H7 (cell line): ENCODE results near the gene DOCK3. TPM values are rescaled to one million over a fixed set of nuclear protein-coding genes. Genes with fewer than 3 reads are reported as not detected.
A peak's percentile ranks its signal among the peaks of the same experiment; 100 is the strongest.

Experiments
- DNase-seq: peaks from one replicate; pipeline ENCODE4 v3.0.0; 2012
- H3K27me3 ChIP-seq: 2 replicates; pipeline ENCODE4 v1.6.0; 2011; ENCODE audit warnings: mild to moderate bottlenecking, low read length; ENCODE audit not compliant: control insufficient read depth, insufficient read depth
- H3K36me3 ChIP-seq: replicated peaks from 2 replicates; pipeline ENCODE4 v1.5.1; 2011; ENCODE audit warnings: low read length; ENCODE audit not compliant: control insufficient read depth, insufficient read depth
- H3K4me3 ChIP-seq: 2 replicates; pipeline ENCODE4 v1.5.1; 2011; ENCODE audit warnings: low read depth, mild to moderate bottlenecking, control low read depth, low read length, moderate library complexity; ENCODE audit not compliant: insufficient read depth
- total RNA-seq: library from RNA; depleted of rRNA; stranded (reverse); fragments of >200 nt; shearing (Covaris generic); gene quantifications from 2 replicates; pipeline ENCODE4 v1.2.3, GENCODE V29; 2014

DOCK3 gene
- total RNA-seq, 1 experiment from 2014 or later, result 2.0 TPM

DNA sequence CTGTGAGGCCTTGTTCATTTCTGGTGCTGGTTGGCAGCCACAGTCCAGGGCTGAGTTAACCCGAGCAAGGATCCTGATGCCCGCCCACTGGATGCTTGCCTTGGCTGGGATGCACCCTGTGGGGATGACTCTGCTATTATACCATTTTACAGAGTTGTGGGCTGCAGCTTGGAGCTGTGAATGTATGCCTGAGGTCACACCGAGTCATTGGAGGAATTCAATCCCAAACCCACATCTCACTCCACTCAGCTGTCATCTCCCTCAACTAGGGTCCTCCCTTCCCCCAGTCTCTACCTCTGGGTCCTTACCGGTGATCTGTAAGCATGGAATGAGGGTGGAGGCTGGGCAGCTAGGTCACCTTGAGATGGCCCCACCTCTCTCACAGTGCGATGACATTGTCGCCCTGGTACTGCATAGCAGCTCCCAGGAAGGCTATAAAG lies 35.7 kb upstream of the DOCK3 start:
- Histone ChIP-seq H3K36me3 (peaks cover 5% of the 10 kb centered on the region), H3K4me3 (no peak overlapping the region), H3K27me3 (no peaks in the 10 kb centered on the region)
- DNase-seq, result no peak

- Histone ChIP-seq H3K36me3 (peaks cover 8% of the 10 kb centered on the region), H3K27me3 (no peaks in the 10 kb centered on the region), H3K4me3 (no peak overlapping the region)
- DNase-seq, result no peak
These were observed 32.3 kb upstream of the DOCK3 start for GRCh38 chr3:50642382-50642781.

DNA sequence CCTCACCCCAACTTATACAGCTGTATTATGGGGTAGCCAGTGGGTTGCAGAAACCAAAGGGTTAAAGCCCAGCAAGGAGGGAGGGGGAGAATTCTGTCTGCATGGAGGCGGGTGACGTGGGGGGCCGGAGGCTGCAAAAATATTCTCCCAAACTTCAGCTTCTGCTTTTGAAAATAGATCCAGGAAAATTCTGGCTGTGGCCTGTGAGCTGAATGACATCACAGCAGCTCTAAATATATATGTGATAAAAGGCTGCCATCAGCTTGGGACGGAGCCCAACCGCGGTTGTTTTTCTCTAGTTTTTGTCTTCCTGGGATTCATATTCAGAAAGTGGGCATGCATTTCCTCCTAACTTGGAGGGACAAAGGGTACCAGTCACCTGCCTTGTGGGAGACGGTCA lies 30.2 kb upstream of the DOCK3 start:
- H3K4me3 ChIP-seq, result no peak overlapping the region
- DNase-seq, result no peak

GRCh38 chr3:50645378-50645777 lies 29.3 kb upstream of the DOCK3 start:
- no peaks in the 10 kb centered on the region for H3K27me3 ChIP-seq
- no peak overlapping the region for H3K4me3 ChIP-seq
- DNase-seq, result no peak
- H3K36me3 ChIP-seq, result peaks cover 8% of the 10 kb centered on the region

More for the DNA sequence above, 30.2 kb upstream of the DOCK3 start:
- Histone ChIP-seq H3K27me3 (no peaks in the 10 kb centered on the region), H3K36me3 (peaks cover 8% of the 10 kb centered on the region)

GRCh38 chr3:50648313-50648712 lies 26.4 kb upstream of the DOCK3 start:
- Histone ChIP-seq H3K4me3 (no peak overlapping the region), H3K36me3 (peaks cover 2% of the 10 kb centered on the region), H3K27me3 (no peaks in the 10 kb centered on the region)
- DNase-seq, result peak; percentile 76

DNA sequence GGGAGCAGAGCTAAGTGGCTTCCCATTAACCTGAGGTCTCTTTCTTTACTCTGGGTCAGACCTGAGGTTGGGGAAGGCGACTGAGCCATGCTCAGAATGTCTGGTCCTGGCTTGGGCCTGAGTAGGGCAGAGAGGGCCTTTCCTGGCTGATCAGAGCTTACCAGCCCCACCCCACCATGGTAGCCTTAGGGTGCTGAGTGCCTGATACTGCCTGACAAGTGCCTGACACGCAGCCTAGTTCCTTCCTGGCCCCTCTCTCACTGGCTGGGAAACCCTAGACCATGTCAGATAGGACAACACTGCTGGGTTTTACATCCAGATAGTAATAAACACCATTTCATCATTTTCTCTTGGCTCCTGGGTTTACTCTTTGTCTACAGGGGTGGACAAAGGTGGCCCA lies 25.8 kb upstream of the DOCK3 start:
- H3K4me3 ChIP-seq, result no peak overlapping the region
- DNase-seq, result no peak
- no peaks in the 10 kb centered on the region for H3K27me3 ChIP-seq
- peaks cover 2% of the 10 kb centered on the region for H3K36me3 ChIP-seq

DNA sequence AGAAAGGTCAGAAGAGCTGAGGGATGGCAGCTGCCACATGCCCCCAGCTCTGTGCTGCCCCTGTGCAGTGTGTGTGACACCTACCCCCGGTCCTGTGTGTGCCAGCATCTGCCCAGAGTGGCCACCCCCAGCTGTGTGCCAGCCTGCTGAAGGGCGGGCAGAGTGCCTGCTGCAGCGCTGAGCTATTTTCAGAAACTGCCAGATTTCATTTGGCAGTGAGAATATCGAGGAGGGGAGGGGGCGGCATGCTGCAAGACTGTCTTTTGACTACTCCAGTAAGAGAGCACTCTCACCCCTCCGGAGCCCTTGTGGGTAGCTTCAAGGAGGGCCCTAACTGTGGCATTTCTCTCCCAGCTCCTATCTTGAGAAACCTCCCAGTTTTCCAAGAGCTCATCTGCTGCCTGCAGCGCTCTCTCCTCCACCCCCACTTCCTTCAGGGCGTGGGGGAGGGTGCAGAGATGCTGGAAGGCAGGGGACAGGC lies 25.2 kb upstream of the DOCK3 start:
- peaks cover 2% of the 10 kb centered on the region for H3K36me3 ChIP-seq

DNA sequence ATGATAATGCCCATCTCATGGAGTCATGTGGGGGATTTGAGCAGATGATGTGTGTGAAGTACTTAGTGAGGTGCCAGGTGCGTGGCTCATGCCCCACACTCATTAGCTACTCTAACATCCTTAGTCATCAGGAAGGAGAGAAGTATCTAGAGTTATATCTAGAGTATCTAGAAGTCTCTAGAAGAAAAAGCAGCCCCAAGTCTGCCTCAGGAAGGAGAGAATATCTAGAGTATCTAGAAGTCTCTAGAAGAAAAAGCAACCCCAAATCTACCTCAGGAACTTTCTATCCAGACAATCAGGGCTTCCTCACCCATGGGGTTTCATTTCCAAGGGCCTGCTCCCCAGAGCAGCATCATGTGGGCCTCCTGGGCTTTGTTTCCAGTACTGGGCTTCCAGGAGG lies 24.7 kb upstream of the DOCK3 start:
- DNase-seq, result no peak
- H3K27me3 ChIP-seq, result no peaks in the 10 kb centered on the region
- peaks cover 2% of the 10 kb centered on the region for H3K36me3 ChIP-seq
- H3K4me3 ChIP-seq, result no peak overlapping the region

More for the DNA sequence above, 25.2 kb upstream of the DOCK3 start:
- Histone ChIP-seq H3K4me3 (no peak overlapping the region), H3K27me3 (no peaks in the 10 kb centered on the region)
- DNase-seq, result no peak

- no peaks in the 10 kb centered on the region; the same call in 1 of the 2 replicates for H3K36me3 ChIP-seq
- no peak for DNase-seq
- H3K27me3 ChIP-seq, result no peaks in the 10 kb centered on the region
- no peak overlapping the region for H3K4me3 ChIP-seq
These were observed 23.3 kb upstream of the DOCK3 start for GRCh38 chr3:50651445-50651844.

DNA sequence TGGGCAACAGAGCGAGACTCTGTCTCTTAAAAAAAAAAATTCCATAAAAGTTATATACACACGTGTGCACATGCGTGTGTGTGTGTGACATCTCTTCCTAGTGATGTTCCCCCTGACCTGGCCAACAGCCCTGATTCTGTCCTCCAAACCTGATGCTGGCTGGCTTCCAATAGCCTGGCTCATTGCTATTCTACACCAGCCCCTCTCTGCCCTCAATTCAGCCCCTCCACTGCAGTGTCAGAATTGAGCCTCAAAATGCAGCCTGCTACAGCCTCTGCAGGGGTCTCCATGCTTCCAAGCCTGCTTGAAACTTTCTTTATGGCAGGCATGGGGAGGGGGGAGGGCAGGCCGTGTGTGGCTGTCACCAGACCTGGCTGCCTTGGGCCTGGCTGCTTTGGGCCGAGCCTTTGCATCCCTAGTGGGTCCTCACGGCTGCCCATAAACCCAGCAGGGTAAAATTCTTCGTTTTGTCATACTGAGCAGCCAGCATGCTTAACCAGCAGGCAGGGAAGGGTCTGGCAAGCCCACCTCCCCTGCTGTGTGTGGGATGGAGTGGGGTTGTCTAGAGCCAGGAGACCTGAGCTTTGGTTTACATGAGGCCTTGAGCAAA lies 22.7 kb upstream of the DOCK3 start:
- DNase-seq, result peak; percentile 74
- no peaks in the 10 kb centered on the region for H3K27me3 ChIP-seq
- H3K36me3 ChIP-seq, result no peaks in the 10 kb centered on the region

DNA sequence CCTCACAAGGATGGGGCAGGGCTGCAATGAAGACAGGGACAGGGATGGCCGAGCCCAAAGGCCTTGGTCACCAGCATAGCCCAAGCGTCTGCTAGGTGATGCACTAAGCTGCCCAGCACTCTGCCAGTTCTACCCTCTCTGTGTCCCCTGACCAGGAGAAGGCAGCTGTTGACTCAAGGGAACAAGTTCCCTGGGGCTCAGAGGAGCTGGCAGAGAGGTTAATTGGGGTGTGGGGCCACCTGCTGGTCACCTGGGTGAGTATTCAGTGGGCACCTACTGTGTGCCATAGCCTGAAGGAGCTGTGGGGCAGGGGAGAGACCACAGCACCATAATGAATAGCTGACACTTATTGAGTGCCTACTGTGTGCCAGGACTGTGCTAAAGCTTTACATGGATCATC lies 22.0 kb upstream of the DOCK3 start:
- H3K36me3 ChIP-seq, result no peaks in the 10 kb centered on the region
- peak; percentile 76 for DNase-seq
- no peaks in the 10 kb centered on the region for H3K27me3 ChIP-seq
- no peak overlapping the region for H3K4me3 ChIP-seq

More for the DNA sequence above, 22.7 kb upstream of the DOCK3 start:
- no peak overlapping the region for H3K4me3 ChIP-seq

GRCh38 chr3:50653937-50654595 lies 20.7 kb upstream of the DOCK3 start:
- Histone ChIP-seq H3K36me3 (no peaks in the 10 kb centered on the region), H3K4me3 (no peak overlapping the region), H3K27me3 (no peaks in the 10 kb centered on the region)
- no peak for DNase-seq

DNA sequence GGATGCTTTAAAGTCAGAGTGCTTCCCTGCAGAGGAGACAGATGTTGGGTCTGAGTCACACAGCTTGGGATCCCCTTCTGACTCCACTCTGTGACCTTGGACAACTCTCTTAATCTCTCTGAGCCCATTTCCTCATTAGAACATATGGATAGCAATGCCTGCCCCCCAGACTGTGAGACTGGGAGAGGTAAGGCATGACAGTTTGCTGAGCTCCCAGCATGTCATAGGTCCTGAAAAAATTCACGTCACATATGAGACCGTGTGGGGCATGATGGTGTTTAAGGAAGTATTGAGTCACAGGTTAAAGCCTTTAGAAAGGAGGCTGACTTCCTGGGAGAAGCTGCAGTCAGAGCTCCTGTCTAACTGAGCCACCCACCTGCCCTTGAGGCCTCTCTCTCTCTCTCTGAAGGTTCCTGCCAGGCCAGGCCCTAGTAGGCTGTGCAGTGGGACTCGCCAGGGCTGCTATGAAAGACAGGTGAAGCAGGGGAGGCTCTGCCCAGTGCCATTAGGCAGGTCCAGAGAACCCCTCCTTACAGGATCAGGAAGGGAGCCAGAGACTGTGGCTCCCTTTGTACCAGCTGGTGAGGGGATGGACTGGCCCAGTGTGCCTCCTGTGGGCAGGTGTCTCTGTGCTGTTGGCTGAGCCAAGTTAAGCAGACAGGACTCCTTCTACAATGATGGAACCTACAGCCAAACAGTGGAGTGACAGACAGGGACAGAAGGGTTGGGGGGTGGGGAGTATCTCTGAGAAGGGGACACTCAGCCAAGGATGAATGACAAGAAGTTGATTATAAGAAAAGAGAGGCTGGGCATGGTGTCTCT lies 19.5 kb upstream of the DOCK3 start:
- Histone ChIP-seq H3K36me3 (no peaks in the 10 kb centered on the region), H3K4me3 (no peak overlapping the region), H3K27me3 (no peaks in the 10 kb centered on the region)
- DNase-seq, result no peak

- Histone ChIP-seq H3K27me3 (no peaks in the 10 kb centered on the region), H3K4me3 (no peak overlapping the region), H3K36me3 (no peaks in the 10 kb centered on the region)
- DNase-seq, result no peak
These were observed 18.1 kb upstream of the DOCK3 start for GRCh38 chr3:50656417-50657195.
